T-cell (primary cell): Measurements from ENCODE around the gene UQCR11. TPM values are rescaled to one million over a fixed set of nuclear protein-coding genes. Genes with fewer than 3 reads are reported as not detected.

Experiments used
- ATAC-seq, 4 experiments: fragments of 200-7000 bp in 3 of 4; fragments of 150-1000 bp in 1 of 4; cut with Tn5 transposase; replicated peaks in 1 of 4; 1 replicate in 3 of 4; 2 replicates in 1 of 4; pipeline ENCODE4 v1.10.0; 2021; ENCODE audit warnings: moderate library complexity in 3 of 4, mild to moderate bottlenecking in 2 of 4, moderate number of reproducible peaks in 1 of 4
- CTCF ChIA-PET, 2 donors: fragments of 300-600 bp; sonication (Branson Sonifier 250); formaldehyde crosslinking; loops; one replicate each; lab custom pipeline; 2022; ENCODE audit warnings: antibody characterized with exemption in 2 of 2; lab: Charles Lee
- POLR2A ChIA-PET, 2 donors: fragments of 300-600 bp; sonication (Branson Sonifier 250); formaldehyde crosslinking; loops; one replicate each; lab custom pipeline; 2022; ENCODE audit warnings: antibody characterized with exemption in 2 of 2; lab: Charles Lee
- DNase-seq, 35 experiments: peaks; one replicate each; pipeline versions ENCODE4 v3.0.0 to v3.0.0-alpha.2; 2013 to 2023
- H3K27ac ChIP-seq: one replicate; pipeline ENCODE4 v1.5.1; 2013; ENCODE audit warnings: low read length
- H3K27me3 ChIP-seq, 2 experiments: replicated peaks in 1 of 2; 1 replicate in 1 of 2; 2 replicates in 1 of 2; pipeline versions ENCODE4 v1.6.1 to v1.7.0; 2013; ENCODE audit warnings: low read length in 1 of 2, mixed read lengths in 1 of 2; ENCODE audit not compliant: control insufficient read depth in 2 of 2, insufficient read depth in 2 of 2; ENCODE audit errors: extremely low read depth in 1 of 2
- H3K36me3 ChIP-seq, 2 donors: 1 replicate in 1 of 2; 2 replicates in 1 of 2; pipeline versions ENCODE4 v1.6.1 to v1.7.0; 2013; ENCODE audit warnings: low read length in 1 of 2; ENCODE audit not compliant: control insufficient read depth in 2 of 2, insufficient read depth in 1 of 2; ENCODE audit errors: extremely low read depth in 1 of 2
- H3K4me1 ChIP-seq, 2 experiments: 1 replicate in 1 of 2; 2 replicates in 1 of 2; pipeline versions ENCODE4 v1.6.1 to v1.7.0; 2013; ENCODE audit warnings: low read length in 2 of 2, mixed read lengths in 1 of 2; ENCODE audit not compliant: insufficient read depth in 2 of 2, control insufficient read depth in 1 of 2; ENCODE audit errors: extremely low read depth in 1 of 2
- H3K4me3 ChIP-seq, 2 donors: 1 replicate in 1 of 2; 2 replicates in 1 of 2; pipeline versions ENCODE4 v1.5.1 to v1.7.0; 2013; ENCODE audit warnings: mild to moderate bottlenecking in 2 of 2, low read length in 1 of 2, moderate library complexity in 1 of 2; ENCODE audit not compliant: control insufficient read depth in 1 of 2; ENCODE audit errors: extremely low read depth in 1 of 2
- H3K9me3 ChIP-seq: 2 replicates; pipeline ENCODE4 v1.7.0; 2013
- H3K27ac Mint-ChIP-seq, 2 donors: one replicate each; pipeline ENCODE4 v1.8.0; 2020 to 2021; ENCODE audit warnings: mild to moderate bottlenecking in 2 of 2, mixed read lengths in 2 of 2
- H3K27me3 Mint-ChIP-seq, 2 donors: one replicate each; pipeline ENCODE4 v1.8.0; 2021 to 2022; ENCODE audit warnings: mixed read lengths in 2 of 2
- H3K36me3 Mint-ChIP-seq: one replicate; pipeline ENCODE4 v1.8.0; 2021; ENCODE audit warnings: mixed read lengths
- H3K4me1 Mint-ChIP-seq, 3 donors: one replicate each; pipeline ENCODE4 v1.8.0; 2020 to 2022; ENCODE audit warnings: mixed read lengths in 3 of 3, mild to moderate bottlenecking in 1 of 3
- H3K4me3 Mint-ChIP-seq, 3 donors: one replicate each; pipeline ENCODE4 v1.8.0; 2020 to 2022; ENCODE audit warnings: mild to moderate bottlenecking in 3 of 3, mixed read lengths in 3 of 3, moderate library complexity in 3 of 3
- H3K9me3 Mint-ChIP-seq, 3 donors: one replicate each; pipeline ENCODE4 v1.8.0; 2020 to 2022; ENCODE audit warnings: mixed read lengths in 3 of 3
- WGBS: methylation state at CpG from one replicate; pipeline ENCODE4 v1.1.5; 2013; ENCODE audit warnings: missing lambda C conversion rate; ENCODE audit not compliant: insufficient coverage; 5-methylcytosine and 5-hydroxymethylcytosine counted together
- total RNA-seq, 35 experiments: library from RNA in 6 of 35; stranded (reverse) in 6 of 35; fragments of 120-200 nt in 1 of 35; gene quantifications; one replicate each; pipeline versions ENCODE4 v1.2.1 to v1.2.4 and lab custom pipeline; 2013 to 2026

The UQCR11 gene
- total RNA-seq, 5 donors from 2014 or later (not counting 1 experiment from before 2014, with no cell fraction given), result 127 to 168 (median 148) TPM

GRCh38 chr19:1575323-1576241, 29.7 kb downstream of the UQCR11 start:
- 90% methylated on average over 20 of the region's 22 CpGs for WGBS
- Histone ChIP-seq H3K4me3 (no peak overlapping the region), H3K9me3 (no peaks in the 10 kb centered on the region), H3K4me1 (no peaks in the 10 kb centered on the region), H3K36me3 (peaks cover 19 to 28% of the 10 kb centered on the region in 2 donors), H3K27me3 (peaks cover 0 to 3% of the 10 kb centered on the region in 2 experiments), H3K27ac (no peak overlapping the region)
- Mint-ChIP-seq H3K27ac (peak overlapping the region in 1 of 2 donors; percentile 44), H3K9me3 (no peaks in the 10 kb centered on the region), H3K36me3 (peaks cover 4% of the 10 kb centered on the region), H3K4me1 (peaks cover 0 to 11% (median 0%) of the 10 kb centered on the region in 3 donors), H3K27me3 (peaks cover 0 to under 1% of the 10 kb centered on the region in 2 donors), H3K4me3 (no peak overlapping the region)
- ATAC-seq (no peak), DNase-seq (no peak)
- POLR2A ChIA-PET, result no interaction called here
- CTCF ChIA-PET, result no interaction called here

DNA sequence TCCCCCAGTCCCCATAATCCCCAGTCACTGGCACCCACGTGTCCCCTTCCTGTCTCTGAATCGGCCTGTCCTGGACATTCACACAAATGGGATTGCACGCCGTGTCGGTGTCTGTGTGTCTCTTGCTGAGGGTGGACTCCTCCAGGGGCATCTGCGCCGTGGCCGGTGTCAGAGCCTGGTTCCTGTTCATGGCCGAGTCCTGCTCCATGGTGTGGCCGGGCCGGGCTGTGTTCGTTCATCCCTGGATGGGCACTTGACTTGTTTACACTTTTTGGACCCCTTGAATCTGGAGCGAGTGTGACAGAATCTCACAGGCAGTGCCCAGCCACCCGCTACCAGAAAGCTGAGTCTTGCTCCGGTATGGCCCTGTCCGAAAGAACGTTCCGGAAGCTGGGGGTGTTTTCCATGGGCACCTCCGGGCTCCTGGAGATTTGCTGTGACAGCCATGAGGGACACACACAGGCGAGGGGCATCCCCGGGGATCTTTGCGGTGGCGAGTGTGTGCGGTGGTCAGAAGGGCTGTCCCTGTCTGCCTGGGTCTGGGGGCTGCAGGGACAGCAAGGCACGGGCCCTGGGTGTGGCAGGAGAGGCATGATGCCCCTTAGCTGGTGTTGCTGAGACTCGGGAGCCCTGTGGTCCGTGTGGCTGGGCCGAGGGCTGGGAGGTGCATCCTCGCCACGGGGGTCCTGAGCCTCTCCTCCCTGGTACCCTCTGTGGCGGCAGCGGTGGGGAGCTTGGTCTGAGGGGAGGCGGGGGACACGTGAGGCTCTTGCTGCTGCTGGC, 30.7 kb downstream of the UQCR11 start:
- Mint-ChIP-seq H3K27ac (no peak overlapping the region), H3K27me3 (peaks cover 3 to 5% of the 10 kb centered on the region in 2 donors), H3K9me3 (no peaks in the 10 kb centered on the region), H3K4me3 (no peak overlapping the region), H3K36me3 (no peaks in the 10 kb centered on the region), H3K4me1 (peaks cover 0 to 20% (median 2%) of the 10 kb centered on the region in 3 donors)
- Histone ChIP-seq H3K27me3 (peaks cover 0 to 6% of the 10 kb centered on the region in 2 experiments), H3K36me3 (peaks cover 19% of the 10 kb centered on the region in 2 donors), H3K4me3 (no peak overlapping the region), H3K27ac (no peak overlapping the region), H3K4me1 (no peaks in the 10 kb centered on the region), H3K9me3 (no peaks in the 10 kb centered on the region)
- CTCF ChIA-PET, result interaction anchor here in 1 of 2 donors (0.6 kb wide), 1 partner anchor 790 kb away, joined by 3 read pairs; no protein-coding TSS in a partner anchor
- WGBS, result 93% methylated on average over 32 of the region's 34 CpGs
- ATAC-seq (no peak), DNase-seq (no peak)
- POLR2A ChIA-PET, result interaction anchor here in 1 of 2 donors (0.6 kb wide), 1 partner anchor 76 kb away, joined by 5 read pairs; no protein-coding TSS in a partner anchor

GRCh38 chr19:1572795-1573194, 32.5 kb downstream of the UQCR11 start:
- ATAC-seq, result no peak
- H3K9me3 ChIP-seq, result no peaks in the 10 kb centered on the region
- H3K36me3 Mint-ChIP-seq, result no peaks in the 10 kb centered on the region
- peaks cover 0 to 18% of the 10 kb centered on the region in 2 experiments for H3K27me3 ChIP-seq
- no peak overlapping the region for H3K27ac Mint-ChIP-seq
- no peak overlapping the region for H3K27ac ChIP-seq
- H3K4me1 Mint-ChIP-seq, result peaks cover 0 to 17% (median 2%) of the 10 kb centered on the region in 3 donors
- no peak overlapping the region for H3K4me3 ChIP-seq
- no peak overlapping the region for H3K4me3 Mint-ChIP-seq
- H3K27me3 Mint-ChIP-seq, result peaks cover 3 to 5% of the 10 kb centered on the region in 2 donors
- no peak for DNase-seq
- WGBS, result 86% methylated on average over 7 of the region's 9 CpGs
- H3K9me3 Mint-ChIP-seq, result no peaks in the 10 kb centered on the region
- H3K4me1 ChIP-seq, result peaks cover 3 to 8% of the 10 kb centered on the region in 2 experiments
- ChIA-PET POLR2A (interaction anchor here in 1 of 2 donors (0.6 kb wide), 1 partner anchor 98 kb away, joined by 4 read pairs; no protein-coding TSS in a partner anchor), CTCF (interaction anchor here in 1 of 2 donors (0.7 kb wide), 2 partner anchors 161 to 576 kb away, joined by 3 to 4 read pairs; no protein-coding TSS in a partner anchor)
- peaks cover 6 to 11% of the 10 kb centered on the region in 2 donors for H3K36me3 ChIP-seq

- H3K27me3 ChIP-seq, result peaks cover 0 to 21% of the 10 kb centered on the region in 2 experiments
- no peaks in the 10 kb centered on the region for H3K9me3 Mint-ChIP-seq
- H3K27ac ChIP-seq, result no peak overlapping the region
- POLR2A ChIA-PET, result no interaction called here
- 90% methylated on average over 10 of the region's 12 CpGs for WGBS
- peaks cover 0 to 15% (median 2%) of the 10 kb centered on the region in 3 donors for H3K4me1 Mint-ChIP-seq
- H3K4me3 Mint-ChIP-seq, result no peak overlapping the region
- ATAC-seq (no peak), DNase-seq (no peak)
- CTCF ChIA-PET, result no interaction called here
- no peaks in the 10 kb centered on the region for H3K36me3 Mint-ChIP-seq
- no peak overlapping the region for H3K4me3 ChIP-seq
- H3K27ac Mint-ChIP-seq, result no peak overlapping the region
- H3K9me3 ChIP-seq, result no peaks in the 10 kb centered on the region
- peaks cover 2 to 3% of the 10 kb centered on the region in 2 donors for H3K36me3 ChIP-seq
- peaks cover 4 to 15% of the 10 kb centered on the region in 2 experiments for H3K4me1 ChIP-seq
- peaks cover 3 to 5% of the 10 kb centered on the region in 2 donors for H3K27me3 Mint-ChIP-seq
Observed at GRCh38 chr19:1571358-1571757, 33.9 kb downstream of the UQCR11 start.

GRCh38 chr19:1570836-1571235, 34.4 kb downstream of the UQCR11 start:
- Mint-ChIP-seq H3K4me3 (peak overlapping the region in 1 of 3 donors; percentile 60), H3K27me3 (peaks cover 3 to 5% of the 10 kb centered on the region in 2 donors), H3K27ac (no peak overlapping the region), H3K4me1 (peaks cover 0 to 12% (median 2%) of the 10 kb centered on the region in 3 donors), H3K36me3 (no peaks in the 10 kb centered on the region), H3K9me3 (no peaks in the 10 kb centered on the region)
- ChIA-PET POLR2A (no interaction called here), CTCF (no interaction called here)
- H3K36me3 ChIP-seq, result no peaks in the 10 kb centered on the region
- ATAC-seq, result no peak
- 92% methylated on average over 8 of the region's 13 CpGs for WGBS
- H3K4me1 ChIP-seq, result peaks cover 4 to 15% of the 10 kb centered on the region in 2 experiments
- H3K9me3 ChIP-seq, result no peaks in the 10 kb centered on the region
- no peak overlapping the region for H3K4me3 ChIP-seq
- DNase-seq, result no peak
- H3K27me3 ChIP-seq, result peaks cover 0 to 21% of the 10 kb centered on the region in 2 experiments
- H3K27ac ChIP-seq, result no peak overlapping the region

GRCh38 chr19:1569997-1570396, 35.3 kb downstream of the UQCR11 start:
- no peaks in the 10 kb centered on the region for H3K9me3 Mint-ChIP-seq
- no peak overlapping the region for H3K27ac ChIP-seq
- no peak overlapping the region for H3K4me3 ChIP-seq
- ATAC-seq (no peak), DNase-seq (no peak)
- H3K4me1 ChIP-seq, result peaks cover 4 to 15% of the 10 kb centered on the region in 2 experiments
- CTCF ChIA-PET, result no interaction called here
- no peaks in the 10 kb centered on the region for H3K9me3 ChIP-seq
- H3K27me3 ChIP-seq, result peaks cover 0 to 21% of the 10 kb centered on the region in 2 experiments
- peaks cover 0 to 12% (median 2%) of the 10 kb centered on the region in 3 donors for H3K4me1 Mint-ChIP-seq
- POLR2A ChIA-PET, result no interaction called here
- no peaks in the 10 kb centered on the region for H3K36me3 Mint-ChIP-seq
- peaks cover 3 to 5% of the 10 kb centered on the region in 2 donors for H3K27me3 Mint-ChIP-seq
- no CpG with 5 or more reads among the region's 4 CpGs for WGBS
- H3K4me3 Mint-ChIP-seq, result peak overlapping the region in 2 of 3 donors; percentile 49 to 60
- peak overlapping the region in 1 of 2 donors; percentile 15 for H3K27ac Mint-ChIP-seq
- no peaks in the 10 kb centered on the region for H3K36me3 ChIP-seq
